Trophoblast cell (in vitro differentiated cells and primary cell): Measurements from ENCODE around the gene GATM.
A peak's percentile ranks its signal among the peaks of the same experiment; 100 is the strongest.

Experiments
- DNase-seq, 2 donors: peaks; one replicate each; pipeline ENCODE4 v3.0.0-alpha.2; 2016
- H2AFZ ChIP-seq: 2 replicates; pipeline ENCODE4 v1.6.1; 2013; ENCODE audit warnings: low read length, moderate library complexity, mild to moderate bottlenecking; ENCODE audit not compliant: insufficient read depth, poor library complexity
- H2AK5ac ChIP-seq: 2 replicates; pipeline ENCODE4 v1.6.1; 2013; ENCODE audit warnings: mild to moderate bottlenecking, low read length
- H2BK120ac ChIP-seq: 2 replicates; pipeline ENCODE4 v1.6.1; 2013; ENCODE audit warnings: low read length, mild to moderate bottlenecking, moderate library complexity; ENCODE audit not compliant: insufficient read depth, poor library complexity
- H2BK12ac ChIP-seq: 2 replicates; pipeline ENCODE4 v1.6.1; 2013; ENCODE audit warnings: mild to moderate bottlenecking, low read length, moderate library complexity
- H2BK5ac ChIP-seq: 2 replicates; pipeline ENCODE4 v1.6.1; 2013; ENCODE audit warnings: low read length, low read depth, moderate library complexity, mild to moderate bottlenecking; ENCODE audit not compliant: poor library complexity
- H3K14ac ChIP-seq: 2 replicates; pipeline ENCODE4 v1.6.1; 2013; ENCODE audit warnings: mild to moderate bottlenecking, low read length
- H3K18ac ChIP-seq: 2 replicates; pipeline ENCODE4 v1.6.1; 2013; ENCODE audit warnings: mild to moderate bottlenecking, low read length
- H3K23ac ChIP-seq: 2 replicates; pipeline ENCODE4 v1.6.1; 2013; ENCODE audit warnings: low read length
- H3K27ac ChIP-seq: 2 replicates; pipeline ENCODE4 v1.5.1; 2013; ENCODE audit warnings: low read depth, mild to moderate bottlenecking, inconsistent platforms, low read length, moderate library complexity
- H3K27me3 ChIP-seq: 2 replicates; pipeline ENCODE4 v1.6.1; 2013; ENCODE audit warnings: inconsistent platforms, mild to moderate bottlenecking, low read length, moderate library complexity; ENCODE audit not compliant: insufficient read depth
- H3K36me3 ChIP-seq, 2 experiments: 1 replicate in 1 of 2; 2 replicates in 1 of 2; pipeline ENCODE4 v1.6.1; 2013; ENCODE audit warnings: low read length in 2 of 2, mild to moderate bottlenecking in 2 of 2, moderate library complexity in 1 of 2; ENCODE audit not compliant: insufficient read depth in 2 of 2, control insufficient read depth in 1 of 2
- H3K4ac ChIP-seq: 2 replicates; pipeline ENCODE4 v1.6.1; 2013; ENCODE audit warnings: low read depth, mild to moderate bottlenecking, low read length, moderate library complexity
- H3K4me1 ChIP-seq, 2 experiments: 1 replicate in 1 of 2; 2 replicates in 1 of 2; pipeline ENCODE4 v1.6.1; 2013; ENCODE audit warnings: low read length in 2 of 2, mild to moderate bottlenecking in 2 of 2, moderate library complexity in 1 of 2; ENCODE audit not compliant: insufficient read depth in 2 of 2, control insufficient read depth in 1 of 2
- H3K4me2 ChIP-seq: 2 replicates; pipeline ENCODE4 v1.6.1; 2013; ENCODE audit warnings: inconsistent platforms, mild to moderate bottlenecking, low read length, moderate library complexity
- H3K4me3 ChIP-seq: 2 replicates; pipeline ENCODE4 v1.5.1; 2013; ENCODE audit warnings: mild to moderate bottlenecking, low read depth, low read length, inconsistent platforms
- H3K79me1 ChIP-seq: one replicate; pipeline ENCODE4 v1.6.1; 2013; ENCODE audit warnings: low read length
- H3K79me2 ChIP-seq: 2 replicates; pipeline ENCODE4 v1.6.1; 2013; ENCODE audit warnings: low read length, mild to moderate bottlenecking; ENCODE audit not compliant: control insufficient read depth, insufficient read depth, poor library complexity
- H3K9ac ChIP-seq: 2 replicates; pipeline ENCODE4 v1.6.1; 2013; ENCODE audit warnings: mild to moderate bottlenecking, low read length
- H3K9me3 ChIP-seq: 2 replicates; pipeline ENCODE4 v1.6.1; 2013; ENCODE audit warnings: low read depth, mild to moderate bottlenecking, control low read depth, inconsistent platforms, low read length; ENCODE audit not compliant: insufficient read depth
- H4K12ac ChIP-seq: 2 replicates; pipeline ENCODE4 v1.6.1; 2013; ENCODE audit warnings: low read depth, mild to moderate bottlenecking, low read length, moderate library complexity
- H4K8ac ChIP-seq: 2 replicates; pipeline ENCODE4 v1.6.1; 2013; ENCODE audit warnings: low read depth, mild to moderate bottlenecking, low read length, moderate library complexity
- H4K91ac ChIP-seq: one replicate; pipeline ENCODE4 v1.6.1; 2013; ENCODE audit warnings: low read depth, mild to moderate bottlenecking, low read length, moderate library complexity
- WGBS: extraction: QIAGEN DNeasy Blood & Tissue Kit; methylation state at CpG from one replicate; pipeline ENCODE4 v1.1.7; 2013; ENCODE audit warnings: missing lambda C conversion rate; ENCODE audit not compliant: insufficient read length, insufficient coverage; ENCODE audit errors: extremely low coverage; 5-methylcytosine and 5-hydroxymethylcytosine counted together

Gene GATM

GRCh38 chr15:45402955-45403877, 24.9 kb upstream of the GATM start:
- H3K4me1 ChIP-seq = no peaks in the 10 kb centered on the region
- WGBS = no CpG with 5 or more reads among the region's 79 CpGs

GRCh38 chr15:45402162-45402954, 24.0 kb upstream of the GATM start:
- Histone ChIP-seq H3K4ac (peak overlapping the region; percentile 9), H4K12ac (peak overlapping the region; percentile 85), H4K91ac (peak overlapping the region; percentile 60), H2BK5ac (peak overlapping the region; percentile 48), H3K36me3 (peaks cover 5 to 6% of the 10 kb centered on the region in 2 experiments), H3K4me2 (peak overlapping the region; percentile 85), H3K9me3 (no peaks in the 10 kb centered on the region), H3K9ac (peak overlapping the region; percentile 91), H2AFZ (peak overlapping the region; percentile 53), H2AK5ac (no peak overlapping the region), H3K27ac (peak overlapping the region; percentile 67), H3K27me3 (no peaks in the 10 kb centered on the region), H3K18ac (peak overlapping the region; percentile 12), H3K23ac (no peak overlapping the region), H3K79me2 (peaks cover 10% of the 10 kb centered on the region), H3K79me1 (peaks cover 9% of the 10 kb centered on the region), H2BK120ac (peak overlapping the region; percentile 49), H3K14ac (peak overlapping the region; percentile 59), H2BK12ac (no peak overlapping the region), H4K8ac (peak overlapping the region; percentile 91), H3K4me3 (peak overlapping the region; percentile 95), H3K4me1 (no peaks in the 10 kb centered on the region)
- peak; percentile 100 for DNase-seq
- WGBS = no CpG with 5 or more reads among the region's 84 CpGs

More at GRCh38 chr15:45402955-45403877, 24.9 kb upstream of the GATM start:
- H4K8ac ChIP-seq = peak overlapping the region; percentile 91
- H2AK5ac ChIP-seq = no peak overlapping the region
- peak overlapping the region; percentile 9 for H3K4ac ChIP-seq
- peak overlapping the region; percentile 60 for H4K91ac ChIP-seq
- no peak overlapping the region for H3K23ac ChIP-seq
- H3K14ac ChIP-seq = peak overlapping the region; percentile 59
- no peak overlapping the region for H2BK5ac ChIP-seq
- peak overlapping the region; percentile 53 for H2AFZ ChIP-seq
- H3K79me2 ChIP-seq = peaks cover 10% of the 10 kb centered on the region
- peak overlapping the region; percentile 95 for H3K4me3 ChIP-seq
- H3K4me2 ChIP-seq = peak overlapping the region; percentile 85
- no peak overlapping the region for H3K27ac ChIP-seq
- peaks cover 9% of the 10 kb centered on the region for H3K79me1 ChIP-seq
- no peaks in the 10 kb centered on the region for H3K27me3 ChIP-seq
- peak overlapping the region; percentile 12 for H3K18ac ChIP-seq
- H3K36me3 ChIP-seq = peaks cover 5 to 6% of the 10 kb centered on the region in 2 experiments
- peak overlapping the region; percentile 91 for H3K9ac ChIP-seq
- H3K9me3 ChIP-seq = no peaks in the 10 kb centered on the region
- no peak overlapping the region for H2BK120ac ChIP-seq
- H4K12ac ChIP-seq = peak overlapping the region; percentile 85
- H2BK12ac ChIP-seq = no peak overlapping the region
- DNase-seq = peak; percentile 53 to 71

- H4K91ac ChIP-seq = peak overlapping the region; percentile 16
- H3K18ac ChIP-seq = no peak overlapping the region
- H3K23ac ChIP-seq = no peak overlapping the region
- H2AFZ ChIP-seq = peak overlapping the region; percentile 53
- peaks cover 10% of the 10 kb centered on the region for H3K79me2 ChIP-seq
- peak overlapping the region; percentile 85 for H3K4me2 ChIP-seq
- DNase-seq = peak in 1 of 2 donors; percentile 2
- H3K27ac ChIP-seq = no peak overlapping the region
- peaks cover 2% of the 10 kb centered on the region in 2 experiments for H3K36me3 ChIP-seq
- peak overlapping the region; percentile 39 for H4K12ac ChIP-seq
- H3K27me3 ChIP-seq = no peaks in the 10 kb centered on the region
- H2AK5ac ChIP-seq = no peak overlapping the region
- H3K9ac ChIP-seq = peak overlapping the region; percentile 63
- H3K4ac ChIP-seq = no peak overlapping the region
- H4K8ac ChIP-seq = peak overlapping the region; percentile 73
- H2BK12ac ChIP-seq = no peak overlapping the region
- H3K4me3 ChIP-seq = peak overlapping the region; percentile 95
- H2BK5ac ChIP-seq = no peak overlapping the region
- H2BK120ac ChIP-seq = no peak overlapping the region
- no peaks in the 10 kb centered on the region for H3K9me3 ChIP-seq
- no peak overlapping the region for H3K14ac ChIP-seq
- H3K79me1 ChIP-seq = peaks cover 9% of the 10 kb centered on the region
- no CpG with 5 or more reads among the region's 12 CpGs for WGBS
- H3K4me1 ChIP-seq = no peaks in the 10 kb centered on the region
Observed at GRCh38 chr15:45401665-45402161, 23.4 kb upstream of the GATM start.
